ENCODE results near the gene GJB5. TPM values are rescaled to one million over a fixed set of nuclear protein-coding genes. Genes with fewer than 3 reads are reported as not detected.

Gene GJB5
- total and polyA plus RNA-seq, 2 of the 8 experiments (the other 6 are each of a cell fraction or from before 2014, with no cell fraction given): 0.86 to 3.1 TPM

GRCh38 chr1:34778381-34778780, 23.5 kb downstream of the GJB5 start:
- no peak overlapping the region for H3K4me2 ChIP-seq (ENCODE audit: insufficient read depth in 1 of 2, low read depth in 2 of 2, low read length in 2 of 2)
- H3K18ac ChIP-seq (ENCODE audit: extremely low read depth, low read length): no peak overlapping the region
- no peak overlapping the region for H3K9ac ChIP-seq (replicated peaks in 1 of 4; ENCODE audit: extremely low read depth in 1 of 4, low read depth in 3 of 4, low read length in 3 of 4)
- H4K5ac ChIP-seq (ENCODE audit: insufficient read length, low read depth, low read length): no peak overlapping the region
- 83% methylated on average over 6 of the region's 6 CpGs; no CpG with 5 or more reads in 1 of the 2 experiments for WGBS, 2 experiments (ENCODE audit: extremely low coverage in 1 of 2, insufficient coverage in 1 of 2, insufficient read length in 1 of 2, insufficient replicate concordance in 2 of 2, low coverage in 1 of 2, low lambda C conversion rate in 2 of 2, missing lambda C conversion rate in 1 of 2)
- H3K23me2 ChIP-seq (ENCODE audit: low read depth, low read length): peaks cover 15% of the 10 kb centered on the region; the same call in 1 of the 2 replicates
- H2BK20ac ChIP-seq (ENCODE audit: low read length): no peak overlapping the region
- no peak overlapping the region for H2AFZ ChIP-seq (ENCODE audit: low read length)
- ChIA-PET CTCF (ENCODE audit: partially characterized antibody) (interaction anchor here (1.1 to 1.7 kb wide), 3 partner anchors 19 to 50 kb away, joined by 3 read pairs; partner anchors contain the start of gene GJB4), POLR2A (ENCODE audit: partially characterized antibody) (no interaction called here)
- FAIRE-seq (no peak), DNase-seq (ENCODE audit: low read depth in 1 of 2, low spot score in 2 of 2) (no peak)
- no peaks in the 10 kb centered on the region for H3K79me1 ChIP-seq (ENCODE audit: low read depth, low read length)
- H3K56ac ChIP-seq (replicated peaks; ENCODE audit: insufficient read length, low read depth, low read length): no peak overlapping the region
- no peak overlapping the region for H2BK15ac ChIP-seq (ENCODE audit: low read length)
- H4K20me1 ChIP-seq (replicated peaks in 1 of 2; ENCODE audit: control insufficient read depth in 1 of 2, insufficient read depth in 2 of 2, low read length in 2 of 2): no peaks in the 10 kb centered on the region
- peaks cover 0 to 14% (median 5%) of the 10 kb centered on the region in 4 experiments; a peak in 4 of 7 replicates for H3K4me1 ChIP-seq (replicated peaks in 1 of 4; ENCODE audit: control insufficient read depth in 3 of 4, insufficient read depth in 4 of 4, low read length in 3 of 4)
- no peak overlapping the region for H2BK12ac ChIP-seq (ENCODE audit: low read depth, low read length)
- no peak overlapping the region for H3K27ac ChIP-seq (ENCODE audit: low read depth, low read length)
- H4K91ac ChIP-seq (replicated peaks; ENCODE audit: insufficient read length, low read length): no peak overlapping the region
- H3K23ac ChIP-seq (ENCODE audit: insufficient read length): no peak overlapping the region
- H3K27me3 ChIP-seq (replicated peaks in 1 of 4; ENCODE audit: control insufficient read depth in 3 of 4, extremely low read depth in 1 of 4, insufficient read depth in 3 of 4, low read length in 3 of 4): peaks cover 0 to 24% (median 10%) of the 10 kb centered on the region in 4 experiments; a peak in 5 of 7 replicates
- no peak overlapping the region for H3K14ac ChIP-seq (ENCODE audit: insufficient read length)
- no peaks in the 10 kb centered on the region for H3K36me3 ChIP-seq (ENCODE audit: control insufficient read depth in 2 of 4, insufficient read depth in 4 of 4, low read length in 3 of 4)
- H3K4me3 ChIP-seq (ENCODE audit: extremely low read depth in 1 of 4, insufficient read depth in 2 of 4, low read depth in 3 of 4, low read length in 4 of 4): no peak overlapping the region
- no peak overlapping the region for H3K4ac ChIP-seq (replicated peaks; ENCODE audit: insufficient read length, low read depth, low read length)
- no peaks in the 10 kb centered on the region for H3K9me3 ChIP-seq (ENCODE audit: insufficient read depth in 2 of 2, low read depth in 1 of 2, low read length in 1 of 2)
- no peak overlapping the region for H2BK120ac ChIP-seq (replicated peaks; ENCODE audit: low read depth, low read length)
- no peaks in the 10 kb centered on the region for H3K79me2 ChIP-seq (ENCODE audit: control insufficient read depth in 1 of 2, insufficient read depth in 2 of 2, low read length in 2 of 2)
- H2AK5ac ChIP-seq (ENCODE audit: low read depth, low read length): no peak overlapping the region
- no peak overlapping the region for H4K8ac ChIP-seq (ENCODE audit: extremely low read depth, insufficient read depth, low read length)
- H2BK5ac ChIP-seq (ENCODE audit: low read depth, low read length): no peak overlapping the region
- TF ChIP-seq SRF (IDR thresholded peaks at IDR 0.05; ENCODE audit: low read depth, low read length): no peak
- TF ChIP-seq PHF8 (conservative IDR thresholded peaks at IDR 0.05; ENCODE audit: low read depth, low read length): no peak
- no peak for TF ChIP-seq SP4 (IDR thresholded peaks at IDR 0.05; ENCODE audit: low read length)
- TF ChIP-seq SIRT6 (IDR thresholded peaks at IDR 0.05; ENCODE audit: low read length): no peak
- no peak for TF ChIP-seq USF2 (IDR thresholded peaks at IDR 0.05; ENCODE audit: low read length)
- TF ChIP-seq CEBPB (IDR thresholded peaks at IDR 0.05; ENCODE audit: low read depth, low read length): no peak
- no peak for TF ChIP-seq RAD21 (IDR thresholded peaks at IDR 0.05 in 1 of 2, conservative IDR thresholded peaks at IDR 0.05 in 1 of 2; ENCODE audit: low read depth in 2 of 2, low read length in 2 of 2)
- TF ChIP-seq GTF2F1 (IDR thresholded peaks at IDR 0.05; ENCODE audit: borderline replicate concordance, low read depth, low read length): no peak
- no peak for TF ChIP-seq EGR1 (IDR thresholded peaks at IDR 0.05; ENCODE audit: borderline replicate concordance, low read depth, low read length)
- no peak for TF ChIP-seq SUZ12 (IDR thresholded peaks at IDR 0.05; ENCODE audit: low read length)
- no peak for TF ChIP-seq POLR2A (IDR thresholded peaks at IDR 0.05; ENCODE audit: control extremely low read depth in 1 of 2, low read depth in 2 of 2, low read length in 2 of 2)
- TF ChIP-seq KDM4A (IDR thresholded peaks at IDR 0.05; ENCODE audit: low read depth, low read length, severe bottlenecking): no peak
- TF ChIP-seq ASH2L (IDR thresholded peaks at IDR 0.05; ENCODE audit: low read length): no peak

Data from H1 (cell line).